ENCODE measurements around the gene EEIG1.

The EEIG1 gene

GRCh38 chr9:127974769-127975261 is 6.0 kb downstream of the EEIG1 start:
- DNase-seq (ENCODE audit: low spot score) = peak; percentile 68

DNA sequence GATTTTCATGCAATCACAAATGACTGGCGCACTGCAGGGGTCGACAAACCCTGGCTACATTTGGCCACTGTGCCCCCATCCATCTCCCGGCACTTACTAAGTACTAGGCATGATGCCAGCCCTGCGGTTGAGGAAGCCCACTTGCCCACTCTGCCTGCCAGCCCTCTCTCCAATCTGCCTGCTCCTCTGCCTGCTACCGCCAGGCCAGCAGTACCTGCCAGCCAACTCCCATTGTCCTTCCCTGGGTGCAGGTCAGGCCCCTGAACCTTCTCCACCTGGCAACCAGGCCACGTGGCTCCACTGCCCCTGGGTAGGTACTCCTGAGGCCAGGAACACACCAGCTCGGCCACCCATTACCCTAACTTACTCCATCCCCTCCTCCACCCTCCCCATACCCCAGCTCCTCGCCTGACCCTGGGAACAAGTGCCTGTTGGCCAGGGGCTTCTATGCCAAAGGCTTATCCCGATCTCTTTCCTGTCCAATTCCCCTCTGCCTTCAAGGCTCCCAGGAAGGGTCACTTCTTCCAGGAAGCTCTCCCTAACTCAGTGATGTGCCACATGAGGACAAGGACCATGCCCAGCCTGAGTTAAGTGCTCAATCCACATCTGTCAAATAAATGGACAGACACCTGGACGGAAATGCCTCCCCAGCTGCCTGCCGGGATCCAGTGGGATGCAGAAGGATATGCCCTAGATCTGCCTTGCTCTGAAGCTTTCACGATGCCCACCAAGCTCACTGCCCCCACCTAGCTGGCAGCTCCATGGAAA is 6.6 kb downstream of the EEIG1 start:
- no peak for DNase-seq (ENCODE audit: low spot score)

DNA sequence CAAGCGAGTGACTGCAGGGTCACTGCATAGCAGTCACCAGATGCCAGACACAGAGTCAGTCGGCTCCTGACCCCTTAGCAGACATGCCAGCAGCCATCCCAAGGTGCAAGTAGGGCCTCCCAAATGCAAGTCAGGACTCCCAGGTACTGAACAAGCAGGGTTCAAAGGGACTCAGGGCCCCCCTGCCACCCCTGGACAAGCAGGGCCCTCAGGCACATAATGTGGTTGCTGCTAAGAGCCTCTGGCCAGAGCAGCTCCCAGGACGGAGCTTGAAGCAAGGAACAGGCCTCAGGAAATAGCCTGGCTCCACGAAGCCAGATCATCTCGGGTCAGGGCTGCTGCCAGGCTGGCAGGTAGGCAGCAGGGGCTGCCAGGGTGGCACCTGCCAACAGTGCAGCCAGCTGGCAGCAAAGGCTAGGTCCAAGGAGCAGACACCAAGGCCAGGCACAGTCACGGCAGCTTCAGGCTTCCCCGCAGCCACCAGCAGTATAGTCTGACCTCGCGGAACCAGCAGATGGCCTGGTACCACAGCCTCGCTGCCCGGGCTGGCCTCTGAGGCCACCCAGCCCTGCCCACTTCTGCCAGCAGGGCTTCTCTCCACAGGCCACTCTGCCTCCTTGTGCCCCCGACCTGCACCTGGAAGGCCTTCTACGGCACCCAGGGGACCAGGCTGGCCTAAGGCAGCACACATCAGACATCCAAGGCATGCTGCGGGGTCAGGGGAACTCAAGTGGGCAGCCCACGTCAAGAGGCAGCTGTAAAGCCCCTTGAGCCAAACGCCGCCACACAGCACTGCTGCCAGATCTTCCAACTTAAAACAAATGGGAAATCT is 7.4 kb downstream of the EEIG1 start:
- DNase-seq (ENCODE audit: low spot score) = no peak

- DNase-seq (ENCODE audit: low spot score) = no peak
Measured at GRCh38 chr9:127972236-127972871, 8.4 kb downstream of the EEIG1 start.

DNA sequence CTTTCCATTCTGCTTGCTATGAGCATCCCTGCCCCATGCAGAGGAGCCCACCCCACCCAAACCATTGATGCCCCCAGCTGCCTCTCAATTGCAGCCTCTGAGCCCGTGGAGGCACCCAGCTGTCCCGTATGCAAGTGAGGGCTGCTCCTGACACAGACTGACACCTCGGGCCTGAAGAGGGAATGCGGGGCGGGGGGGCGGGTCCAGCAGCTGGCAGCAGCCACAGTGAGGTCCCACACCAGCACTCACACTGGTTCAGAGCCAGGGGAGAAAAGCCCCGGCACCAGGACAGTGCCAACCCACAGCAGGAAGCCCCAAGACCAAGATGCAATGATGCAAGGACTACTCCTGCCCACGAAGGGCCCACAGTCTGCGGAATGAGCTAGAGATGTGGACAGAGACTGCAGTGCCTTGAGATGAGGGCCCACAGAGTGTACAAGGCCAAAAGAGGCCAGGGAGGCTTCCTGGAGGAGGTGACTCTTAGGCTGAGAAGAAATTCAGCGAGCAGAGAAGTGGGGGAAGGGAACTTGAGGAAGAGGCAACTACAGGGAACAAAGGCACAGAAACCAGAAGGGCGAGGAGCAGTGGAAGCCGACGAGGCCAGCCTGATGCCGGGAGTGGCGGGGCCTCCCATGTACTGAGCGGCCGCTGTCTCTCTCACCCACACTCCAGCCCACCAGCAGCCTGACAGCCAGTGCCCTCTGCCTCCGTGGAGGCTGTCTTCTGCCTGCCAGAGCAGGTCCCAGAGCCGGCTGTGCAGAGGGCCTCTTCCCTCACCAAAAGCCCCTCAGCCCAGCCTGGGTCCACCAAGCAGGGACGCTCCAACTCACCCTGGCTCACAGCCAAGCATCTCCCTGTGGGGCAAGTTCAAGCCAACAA is 9.2 kb downstream of the EEIG1 start:
- no peak for DNase-seq (ENCODE audit: low spot score)

DNA sequence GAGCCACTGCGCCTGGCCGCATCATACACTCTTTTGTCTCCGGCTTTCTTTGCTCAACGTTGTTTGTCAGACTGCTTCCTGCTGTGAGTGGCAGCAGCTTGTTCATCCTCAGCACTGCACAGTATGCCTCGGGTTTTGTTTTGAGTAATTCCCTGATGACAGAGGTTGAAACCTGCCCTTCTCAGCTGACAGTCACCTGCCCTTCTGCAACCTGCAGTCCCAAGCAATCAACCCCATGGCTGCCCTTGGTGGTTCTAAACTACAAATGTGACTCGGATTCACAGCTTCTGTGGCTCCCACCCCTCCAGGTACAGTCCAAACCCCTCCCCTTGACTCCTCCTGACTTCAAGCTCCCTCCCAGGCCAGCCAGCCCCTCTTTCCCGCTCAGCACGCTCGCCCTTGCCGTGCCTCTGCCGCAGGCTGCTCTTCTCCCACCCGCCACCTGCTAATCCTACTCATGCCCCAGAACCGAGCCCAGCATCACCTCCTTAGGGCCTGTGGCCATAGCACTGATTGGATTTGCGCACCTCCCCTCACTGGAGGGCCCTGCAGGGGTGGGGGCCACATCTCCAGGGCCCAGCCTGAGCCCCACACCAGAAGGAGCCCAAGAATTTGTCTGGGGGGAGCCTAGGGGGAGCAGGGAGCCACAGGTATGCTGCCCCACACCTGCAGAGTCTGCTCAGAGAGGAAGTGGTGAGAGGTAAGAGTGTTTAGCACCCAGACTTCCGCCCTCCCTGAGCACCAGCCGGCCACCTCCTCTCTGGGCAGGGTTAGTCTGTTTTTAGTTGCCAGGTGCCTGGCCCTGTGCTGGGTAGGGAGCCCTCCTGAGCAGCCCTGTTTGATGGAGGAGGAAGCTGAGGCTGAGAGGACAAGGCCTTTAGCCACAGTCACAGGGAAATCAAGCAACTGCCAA is 10.1 kb downstream of the EEIG1 start:
- DNase-seq (ENCODE audit: low spot score) = no peak

DNA sequence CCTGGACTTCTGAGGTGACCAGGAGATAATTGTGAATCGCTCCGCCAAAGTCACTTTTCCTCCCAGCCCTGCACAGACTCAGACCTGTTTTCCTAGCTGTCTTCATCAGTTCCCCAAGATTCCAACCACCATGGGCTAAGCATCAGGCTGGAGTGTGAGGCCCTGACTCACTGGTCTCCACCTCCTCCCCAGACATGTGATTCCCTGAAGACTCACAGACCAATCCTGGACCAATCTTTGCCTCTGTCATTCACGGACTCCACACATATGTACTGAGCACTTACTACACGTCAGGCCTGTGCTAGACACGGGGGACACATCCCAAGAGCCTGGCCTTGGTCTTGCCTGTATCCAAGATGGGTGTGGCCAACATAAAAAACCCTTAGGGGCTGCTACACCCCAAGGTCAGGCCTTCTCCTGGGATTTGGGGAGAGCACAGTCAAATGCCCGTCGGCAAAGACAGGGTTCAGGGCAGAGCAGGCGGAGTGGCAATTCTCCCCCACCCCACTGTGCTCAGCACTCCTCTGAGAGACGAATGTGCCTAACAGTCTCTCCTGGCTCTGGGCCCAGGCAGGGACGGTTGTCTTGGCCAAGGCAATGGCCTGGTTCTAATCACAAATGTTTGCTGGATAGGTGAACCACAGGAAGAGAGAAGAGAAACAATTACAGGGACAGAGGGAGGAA is 11.9 kb downstream of the EEIG1 start:
- peak; percentile 90 for DNase-seq (ENCODE audit: low spot score)

DNA sequence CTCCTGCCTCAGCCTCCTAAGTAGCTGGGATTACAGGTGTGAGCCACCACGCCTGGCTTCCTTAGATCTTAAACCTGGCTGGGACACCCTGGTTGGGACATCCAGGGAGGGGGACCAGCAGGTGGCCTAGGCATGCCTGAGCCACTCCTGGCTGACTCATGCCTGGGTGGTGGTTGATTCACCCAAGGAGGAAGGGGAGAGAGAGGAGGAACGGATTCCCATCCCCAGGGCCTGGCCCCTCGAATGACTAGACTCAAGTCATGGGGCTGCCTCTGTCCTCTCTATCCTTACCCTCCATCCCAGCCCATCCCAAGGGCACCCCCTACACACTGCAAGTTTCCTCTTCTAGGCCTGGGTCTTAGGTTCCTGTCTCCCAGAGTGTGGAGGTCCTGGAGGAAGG is 12.7 kb downstream of the EEIG1 start:
- DNase-seq (ENCODE audit: low spot score) = peak; percentile 36

DNA sequence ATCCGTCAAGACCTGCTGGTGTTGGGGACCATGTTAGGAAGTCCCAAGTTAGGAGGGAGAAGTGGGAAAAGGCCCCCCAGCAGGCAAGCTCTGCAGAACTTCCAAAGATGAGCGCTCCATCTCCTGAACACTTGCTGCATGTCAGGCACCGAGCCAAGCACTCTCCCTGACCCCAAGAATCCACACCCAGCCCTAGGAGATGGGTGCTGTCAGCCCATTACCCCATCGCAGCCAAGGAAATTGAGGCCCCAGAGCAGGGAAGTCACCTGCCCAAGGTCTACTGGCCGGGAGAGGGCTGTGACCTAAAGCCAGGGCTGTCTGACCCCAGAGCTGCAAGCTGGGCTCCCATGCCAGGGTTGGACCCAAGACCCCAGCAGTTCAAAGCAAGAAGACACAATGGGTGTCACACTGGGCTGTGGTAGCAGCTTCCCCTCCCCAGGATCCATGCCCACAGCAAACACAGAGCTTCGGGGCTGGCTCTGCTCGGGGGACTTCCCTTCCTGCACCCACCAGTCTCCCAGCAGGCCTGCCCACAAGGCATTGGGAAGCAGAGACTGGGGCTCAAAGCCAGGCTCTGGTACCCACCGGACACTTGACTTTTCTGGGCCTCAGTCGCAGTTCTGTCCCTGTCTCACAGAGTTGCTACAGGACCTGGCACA is 13.5 kb downstream of the EEIG1 start:
- no peak for DNase-seq (ENCODE audit: low spot score)

- no peak for DNase-seq (ENCODE audit: low spot score)
Measured at GRCh38 chr9:127966416-127967150, 14.2 kb downstream of the EEIG1 start.

GRCh38 chr9:127965953-127966352 is 14.8 kb downstream of the EEIG1 start:
- DNase-seq (ENCODE audit: low spot score) = no peak

DNA sequence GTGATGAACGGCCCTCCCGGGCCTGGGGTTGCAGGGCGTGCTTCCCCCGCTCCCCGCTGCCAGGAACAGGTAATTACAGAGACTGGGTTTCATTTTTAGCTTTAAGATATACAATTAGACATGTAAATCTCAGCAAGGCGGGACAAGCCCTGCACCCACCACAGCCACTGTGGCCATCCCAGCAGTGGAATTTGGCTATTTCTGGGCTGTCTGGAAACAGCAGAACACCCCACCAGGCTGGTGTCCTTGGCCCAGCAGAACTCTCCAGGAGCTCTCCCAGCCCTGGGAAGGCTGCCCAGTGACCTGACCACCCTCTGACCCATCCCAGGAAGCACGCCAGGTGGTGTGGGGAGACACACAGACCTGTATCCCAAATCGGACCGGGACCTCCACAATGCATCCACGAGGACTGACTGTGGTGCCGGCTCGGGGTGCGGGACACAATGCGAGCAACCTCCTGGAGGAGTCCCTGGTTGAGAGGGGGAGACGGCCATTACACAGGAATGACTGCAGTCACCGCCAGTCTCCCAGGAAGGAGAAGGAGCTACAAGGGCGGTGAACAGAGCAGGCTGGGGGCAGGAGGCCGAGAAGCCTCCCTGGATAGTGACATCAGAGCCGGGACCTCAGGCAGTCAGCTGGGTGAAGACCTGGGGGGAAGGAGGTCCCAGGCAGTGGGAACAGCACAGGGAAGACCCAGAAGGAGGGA is 17.3 kb downstream of the EEIG1 start:
- DNase-seq (ENCODE audit: low spot score) = no peak

- no peak for DNase-seq (ENCODE audit: low spot score)
Measured at GRCh38 chr9:127963041-127963358, 17.8 kb downstream of the EEIG1 start.

DNA sequence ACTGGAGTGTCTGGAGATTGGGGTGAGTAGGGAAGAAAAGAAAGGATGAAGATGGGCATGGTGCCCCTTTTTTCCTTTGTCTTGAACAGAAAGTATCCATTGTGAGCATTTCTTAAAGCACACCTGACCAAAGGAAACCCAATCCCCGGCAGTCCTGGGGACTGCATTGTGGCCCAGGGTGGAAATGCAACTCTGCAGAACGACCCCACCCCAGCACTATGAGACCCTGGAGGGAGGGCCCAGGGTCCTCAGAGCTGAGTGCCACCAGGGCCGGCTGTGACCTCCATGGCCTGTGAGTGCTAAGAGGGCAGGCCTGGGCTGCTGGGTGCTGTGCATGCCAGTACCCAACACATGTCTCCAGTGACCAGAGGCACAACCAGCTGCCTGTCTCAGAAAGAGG is 18.5 kb downstream of the EEIG1 start:
- DNase-seq (ENCODE audit: low spot score) = no peak

- DNase-seq (ENCODE audit: low spot score) = no peak
Measured at GRCh38 chr9:127961613-127962155, 19.1 kb downstream of the EEIG1 start.

DNA sequence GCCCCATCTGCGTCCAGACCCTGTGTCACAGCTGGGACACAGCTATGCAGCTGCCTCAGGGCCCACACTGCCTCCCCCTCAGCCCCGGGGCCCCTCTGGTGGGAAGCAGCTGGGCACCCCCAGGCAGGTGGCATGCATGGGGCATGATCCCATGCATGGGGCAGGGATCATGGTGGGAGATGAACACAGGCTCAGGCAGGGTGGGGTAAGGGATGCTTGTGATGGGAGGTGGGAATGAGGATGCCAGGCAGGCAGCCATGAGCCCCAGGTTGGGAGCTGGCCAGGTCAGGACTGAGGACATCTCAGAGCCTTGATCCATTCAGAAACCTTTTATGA is 19.7 kb downstream of the EEIG1 start:
- DNase-seq (ENCODE audit: low spot score) = no peak

- no peak for DNase-seq (ENCODE audit: low spot score)
Measured at GRCh38 chr9:127960410-127961154, 20.2 kb downstream of the EEIG1 start.
